MM.1S (cell line): ENCODE results near the gene CCPG1.

ENCODE experiments used
- DNase-seq: peaks from one replicate; pipeline ENCODE4 v3.0.0-alpha.2; 2015
- H2AFZ ChIP-seq: fragments of 300-600 bp; sonication (generic); 2 replicates; pipeline ENCODE4 v1.6.0; 2016; ENCODE audit warnings: antibody characterized with exemption, low read length
- H3F3A ChIP-seq: fragments of 300-600 bp; sonication (generic); 2 replicates; pipeline ENCODE4 v1.6.1; 2016; ENCODE audit warnings: mild to moderate bottlenecking, antibody characterized with exemption, low read length, moderate library complexity, mixed read lengths; ENCODE audit not compliant: insufficient read depth
- H3K27ac ChIP-seq: fragments of 300-600 bp; sonication (generic); 2 replicates; pipeline ENCODE4 v1.5.1; 2016; ENCODE audit warnings: mild to moderate bottlenecking, low read length
- H3K27me3 ChIP-seq: fragments of 300-600 bp; sonication (generic); replicated peaks from 2 replicates; pipeline ENCODE4 v1.6.0; 2016; ENCODE audit warnings: low read length; ENCODE audit not compliant: insufficient read depth
- H3K36me3 ChIP-seq: fragments of 300-600 bp; sonication (generic); replicated peaks from 2 replicates; pipeline ENCODE4 v1.6.1; 2016; ENCODE audit warnings: mild to moderate bottlenecking, low read length, mixed read lengths; ENCODE audit not compliant: insufficient read depth
- H3K4me1 ChIP-seq: fragments of 300-600 bp; sonication (generic); 2 replicates; pipeline ENCODE4 v1.6.1; 2016; ENCODE audit warnings: low read length, mixed read lengths
- H3K4me2 ChIP-seq: fragments of 300-600 bp; sonication (generic); 2 replicates; pipeline ENCODE4 v1.6.0; 2016; ENCODE audit warnings: low read depth, low read length
- H3K4me3 ChIP-seq: fragments of 300-600 bp; sonication (generic); 2 replicates; pipeline ENCODE4 v1.5.1; 2016; ENCODE audit warnings: low read length, mixed read lengths
- H3K79me2 ChIP-seq: fragments of 300-600 bp; sonication (generic); 2 replicates; pipeline ENCODE4 v1.6.1; 2016; ENCODE audit warnings: mixed run types, low read length, mixed read lengths
- H3K9ac ChIP-seq: fragments of 300-600 bp; sonication (generic); 2 replicates; pipeline ENCODE4 v1.6.1; 2016; ENCODE audit warnings: low read length, mixed read lengths
- H3K9me2 ChIP-seq: fragments of 300-600 bp; sonication (generic); replicated peaks from 2 replicates; pipeline ENCODE4 v1.6.1; 2016; ENCODE audit warnings: mild to moderate bottlenecking, low read length, mixed read lengths; ENCODE audit not compliant: insufficient read depth
- H3K9me3 ChIP-seq: fragments of 300-600 bp; sonication (generic); replicated peaks from 2 replicates; pipeline ENCODE4 v1.6.1; 2016; ENCODE audit warnings: mild to moderate bottlenecking, low read length, mixed read lengths; ENCODE audit not compliant: insufficient read depth
- H4K20me1 ChIP-seq: fragments of 300-600 bp; sonication (generic); 2 replicates; pipeline ENCODE4 v1.6.1; 2016; ENCODE audit warnings: mild to moderate bottlenecking, low read length, moderate library complexity, mixed read lengths; ENCODE audit not compliant: insufficient read depth
- CTCF ChIP-seq: fragments of 300-600 bp; sonication (generic); IDR thresholded peaks from 2 replicates; pipeline ENCODE4 v1.5.1; 2016; ENCODE audit warnings: antibody characterized with exemption, low read length, mixed read lengths
- EZH2 ChIP-seq: fragments of 300-600 bp; sonication (generic); optimal IDR thresholded peaks from 2 replicates; pipeline ENCODE3; 2017; ENCODE audit warnings: low read depth, mild to moderate bottlenecking, antibody characterized with exemption, low read length, mixed read lengths
- EZH2phosphoT487 ChIP-seq: fragments of 300-600 bp; sonication (generic); IDR thresholded peaks from 2 replicates; pipeline ENCODE4 v1.6.1; 2018; ENCODE audit warnings: antibody characterized with exemption, low read length

CCPG1 gene

GRCh38 chr15:55358471-55358870, 49.7 kb downstream of the CCPG1 start:
- H3K9me3 ChIP-seq = no peaks in the 10 kb centered on the region
- H3K27ac ChIP-seq = no peak overlapping the region
- no peaks in the 10 kb centered on the region for H3K4me1 ChIP-seq
- no peak overlapping the region for H3K4me3 ChIP-seq
- no peak overlapping the region for H3K9ac ChIP-seq
- H3K79me2 ChIP-seq = no peaks in the 10 kb centered on the region
- H3F3A ChIP-seq = no peaks in the 10 kb centered on the region
- H3K27me3 ChIP-seq = no peaks in the 10 kb centered on the region
- no peaks in the 10 kb centered on the region for H3K36me3 ChIP-seq
- no peak overlapping the region for H3K4me2 ChIP-seq
- H4K20me1 ChIP-seq = no peaks in the 10 kb centered on the region
- H2AFZ ChIP-seq = no peak overlapping the region
- DNase-seq = no peak
- no peak for TF ChIP-seq EZH2phosphoT487
- no peak for TF ChIP-seq EZH2
- TF ChIP-seq CTCF = no peak
- no peaks in the 10 kb centered on the region for H3K9me2 ChIP-seq

DNA sequence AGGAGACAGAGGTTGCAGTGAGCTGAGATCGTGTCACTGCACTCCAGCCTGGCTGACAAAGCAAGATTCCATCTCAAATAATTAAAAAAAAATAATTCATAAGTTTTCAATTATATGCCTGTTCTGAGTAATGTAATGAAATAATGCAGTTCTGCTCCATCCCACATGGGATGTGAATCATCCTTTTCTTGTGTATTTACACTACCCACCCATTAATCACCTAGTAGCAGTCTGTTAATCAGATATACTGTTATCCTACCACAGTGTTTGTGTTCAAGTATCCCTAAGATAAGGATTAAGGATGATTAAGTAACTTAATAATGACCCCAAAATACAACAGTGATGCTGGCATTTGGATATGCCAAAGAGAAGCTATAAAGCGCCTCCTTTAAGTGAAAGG, 50.4 kb downstream of the CCPG1 start:
- no peak for DNase-seq
- Histone ChIP-seq H4K20me1 (no peaks in the 10 kb centered on the region), H3K27ac (no peak overlapping the region), H3K4me3 (no peak overlapping the region), H3K27me3 (no peaks in the 10 kb centered on the region), H3K4me1 (no peaks in the 10 kb centered on the region), H2AFZ (no peak overlapping the region), H3F3A (no peaks in the 10 kb centered on the region), H3K9me3 (no peaks in the 10 kb centered on the region), H3K9ac (no peak overlapping the region), H3K9me2 (no peaks in the 10 kb centered on the region), H3K79me2 (no peaks in the 10 kb centered on the region), H3K4me2 (no peak overlapping the region), H3K36me3 (no peaks in the 10 kb centered on the region)
- no peak for TF ChIP-seq EZH2phosphoT487
- no peak for TF ChIP-seq CTCF
- TF ChIP-seq EZH2 = no peak

DNA sequence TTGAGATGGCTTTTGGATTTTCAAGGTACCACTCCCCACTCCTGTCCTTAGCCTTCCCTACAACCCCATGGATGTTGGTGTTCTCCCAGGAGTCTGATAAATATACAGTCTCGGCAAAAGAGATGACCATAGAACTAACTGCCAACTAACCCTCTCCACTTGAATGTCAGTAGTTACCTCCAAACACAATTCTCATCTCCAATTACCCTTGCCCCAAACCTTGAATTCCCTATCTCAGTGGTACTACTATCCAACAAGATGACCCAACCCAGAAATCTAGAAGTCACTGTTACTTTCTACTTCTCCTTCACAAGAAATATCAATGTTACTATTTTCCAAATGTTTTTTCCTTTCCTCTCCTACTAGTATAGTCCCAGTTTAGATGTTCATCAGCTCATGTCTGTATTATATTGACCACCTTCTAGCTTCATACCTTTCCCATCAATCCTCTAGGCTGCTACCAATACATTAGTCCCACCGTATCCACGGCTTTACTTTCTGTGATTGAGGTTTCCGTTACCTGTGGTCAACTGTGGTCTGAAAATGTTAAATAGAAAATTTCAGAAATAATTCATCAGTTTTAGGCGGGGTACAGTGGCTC, 51.1 kb downstream of the CCPG1 start:
- Histone ChIP-seq H3K27ac (no peak overlapping the region), H3F3A (no peaks in the 10 kb centered on the region), H3K9me2 (no peaks in the 10 kb centered on the region), H3K9me3 (no peaks in the 10 kb centered on the region), H4K20me1 (no peaks in the 10 kb centered on the region), H3K4me1 (no peaks in the 10 kb centered on the region), H3K4me3 (no peak overlapping the region), H3K36me3 (no peaks in the 10 kb centered on the region), H2AFZ (no peak overlapping the region), H3K27me3 (no peaks in the 10 kb centered on the region), H3K4me2 (no peak overlapping the region), H3K9ac (no peak overlapping the region), H3K79me2 (no peaks in the 10 kb centered on the region)
- TF ChIP-seq CTCF (no peak), EZH2phosphoT487 (no peak), EZH2 (no peak)
- no peak for DNase-seq
